PC-3 (cell line): ENCODE results near the gene ALPK3. TPM values are rescaled to one million over a fixed set of nuclear protein-coding genes. Genes with fewer than 3 reads are reported as not detected.

Source experiments
- ATAC-seq: fragments of 200-7000 bp; cut with Tn5 transposase; 2 replicates; pipeline ENCODE4 v1.9.1; 2020; ENCODE audit warnings: mild to moderate bottlenecking, moderate library complexity
- BruUV-seq: library from RNA; stranded (reverse); fragments of 400-500 nt; replicated peaks from 2 replicates; lab custom pipeline; 2021; lab: Mats Ljungman, UMichigan
- CTCF ChIA-PET: fragments of 300-600 bp; sonication (Branson Sonifier 250); formaldehyde crosslinking; loops from one replicate; lab custom pipeline; 2022; ENCODE audit warnings: antibody characterized with exemption; lab: Charles Lee
- POLR2A ChIA-PET: fragments of 300-600 bp; sonication (Branson Sonifier 250); formaldehyde crosslinking; loops from one replicate; lab custom pipeline; 2022; ENCODE audit warnings: antibody characterized with exemption; ENCODE audit not compliant: unreplicated experiment; lab: Charles Lee
- DNase-seq: peaks from one replicate; pipeline ENCODE4 v3.0.0-alpha.2; 2015
- H2AFZ ChIP-seq: fragments of 300-600 bp; sonication (generic); 2 replicates; pipeline ENCODE4 v1.6.0; 2016; ENCODE audit warnings: antibody characterized with exemption, low read length
- H3F3A ChIP-seq: fragments of 300-600 bp; sonication (generic); one replicate; pipeline ENCODE4 v1.6.0; 2017; ENCODE audit warnings: antibody characterized with exemption, low read length, control low read depth, mild to moderate bottlenecking; ENCODE audit not compliant: unreplicated experiment
- H3K27ac ChIP-seq: fragments of 300-600 bp; sonication (generic); 2 replicates; pipeline ENCODE4 v1.5.1; 2016; ENCODE audit warnings: mild to moderate bottlenecking, low read length
- H3K27me3 ChIP-seq: fragments of 300-600 bp; sonication (generic); 2 replicates; pipeline ENCODE4 v1.6.1; 2016; ENCODE audit warnings: low read length, mixed read lengths
- H3K36me3 ChIP-seq: fragments of 300-600 bp; sonication (generic); 2 replicates; pipeline ENCODE4 v1.6.1; 2016; ENCODE audit warnings: low read depth, mixed run types, low read length, mixed read lengths
- H3K4me1 ChIP-seq: fragments of 300-600 bp; sonication (generic); 2 replicates; pipeline ENCODE4 v1.5.1; 2016; ENCODE audit warnings: low read length; ENCODE audit not compliant: insufficient read depth
- H3K4me2 ChIP-seq: fragments of 300-600 bp; sonication (generic); 2 replicates; pipeline ENCODE4 v1.6.0; 2016; ENCODE audit warnings: low read length
- H3K4me3 ChIP-seq: fragments of 300-600 bp; sonication (generic); 2 replicates; pipeline ENCODE4 v1.5.1; 2016; ENCODE audit warnings: mild to moderate bottlenecking, low read length, mixed read lengths
- H3K79me2 ChIP-seq: fragments of 300-600 bp; sonication (generic); 2 replicates; pipeline ENCODE4 v1.6.1; 2017; ENCODE audit warnings: low read length, mixed read lengths
- H3K9ac ChIP-seq: fragments of 300-600 bp; sonication (generic); 2 replicates; pipeline ENCODE4 v1.6.0; 2016; ENCODE audit warnings: mild to moderate bottlenecking, low read length
- H3K9me2 ChIP-seq: fragments of 300-600 bp; sonication (generic); replicated peaks from 2 replicates; pipeline ENCODE4 v1.6.1; 2016; ENCODE audit warnings: mixed run types, low read length, mixed read lengths
- H3K9me3 ChIP-seq: fragments of 300-600 bp; sonication (generic); 2 replicates; pipeline ENCODE4 v1.6.1; 2016; ENCODE audit warnings: low read length, mixed read lengths
- H4K20me1 ChIP-seq: fragments of 300-600 bp; sonication (generic); 2 replicates; pipeline ENCODE4 v1.6.1; 2016; ENCODE audit warnings: low read length, mixed read lengths
- EZH2 ChIP-seq: fragments of 300-600 bp; sonication (generic); IDR thresholded peaks from one replicate; pipeline ENCODE4 v1.6.1; 2017; ENCODE audit warnings: antibody characterized with exemption, mild to moderate bottlenecking, low read length; ENCODE audit not compliant: unreplicated experiment
- EZH2phosphoT487 ChIP-seq: fragments of 300-600 bp; sonication (generic); IDR thresholded peaks from 2 replicates; pipeline ENCODE4 v1.6.1; 2018; ENCODE audit warnings: mild to moderate bottlenecking, antibody characterized with exemption, low read length, borderline replicate concordance
- intact Hi-C: fragments of 100-400 bp; cut with micrococcal nuclease; formaldehyde crosslinking; loops from 2 replicates; pipeline ENCODE4 v1.9.0; 2023
- total RNA-seq: library from RNA; depleted of rRNA; stranded (reverse); fragments of >200 nt; gene quantifications from 2 replicates; pipeline ENCODE4 v1.2.3, GENCODE V29; 2014
- TF ChIP-seq, protein P1 (sequence below): fragments of 300-600 bp; sonication (generic); conservative IDR thresholded peaks from 2 replicates; pipeline ENCODE4 v1.5.1; 2017; ENCODE audit warnings: antibody characterized with exemption, low read depth, mild to moderate bottlenecking, low read length

ALPK3 gene
- total RNA-seq, 1 experiment from 2014 or later, result 2.4 TPM

DNA sequence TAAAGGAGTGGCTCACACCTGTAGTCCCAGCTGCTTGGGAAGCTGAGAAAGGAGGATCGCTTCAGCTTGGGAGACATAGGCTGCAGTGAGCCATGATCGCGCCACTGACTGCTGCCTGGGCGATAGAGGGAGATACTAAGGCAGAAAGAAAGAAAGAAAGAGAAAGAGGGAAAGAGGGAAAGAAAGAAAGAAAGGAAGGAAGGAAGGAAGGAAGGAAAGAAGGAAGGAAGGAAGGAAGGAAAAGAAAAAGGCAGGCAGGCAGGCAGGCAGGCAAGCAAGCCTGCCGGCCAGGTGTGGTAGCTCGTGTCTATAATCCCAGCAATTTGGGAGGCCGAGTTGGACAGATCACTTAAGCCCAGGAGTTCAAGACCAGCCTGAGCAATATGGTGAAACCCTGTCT, 82.6 kb downstream of the ALPK3 start:
- Histone ChIP-seq H3K4me3 (no peak overlapping the region), H3F3A (no peaks in the 10 kb centered on the region), H3K4me2 (no peak overlapping the region), H3K9ac (no peak overlapping the region), H3K9me2 (no peaks in the 10 kb centered on the region), H3K4me1 (peaks cover 6% of the 10 kb centered on the region), H2AFZ (no peak overlapping the region), H4K20me1 (no peaks in the 10 kb centered on the region), H3K27ac (no peak overlapping the region), H3K27me3 (no peaks in the 10 kb centered on the region), H3K36me3 (no peaks in the 10 kb centered on the region), H3K79me2 (no peaks in the 10 kb centered on the region), H3K9me3 (no peaks in the 10 kb centered on the region)
- CTCF ChIA-PET, result no interaction called here
- no peak for DNase-seq
- intact Hi-C loops, result no loop called here
- TF ChIP-seq EZH2, result no peak
- TF ChIP-seq EZH2phosphoT487, result no peak
- TF ChIP-seq, protein P1, sequence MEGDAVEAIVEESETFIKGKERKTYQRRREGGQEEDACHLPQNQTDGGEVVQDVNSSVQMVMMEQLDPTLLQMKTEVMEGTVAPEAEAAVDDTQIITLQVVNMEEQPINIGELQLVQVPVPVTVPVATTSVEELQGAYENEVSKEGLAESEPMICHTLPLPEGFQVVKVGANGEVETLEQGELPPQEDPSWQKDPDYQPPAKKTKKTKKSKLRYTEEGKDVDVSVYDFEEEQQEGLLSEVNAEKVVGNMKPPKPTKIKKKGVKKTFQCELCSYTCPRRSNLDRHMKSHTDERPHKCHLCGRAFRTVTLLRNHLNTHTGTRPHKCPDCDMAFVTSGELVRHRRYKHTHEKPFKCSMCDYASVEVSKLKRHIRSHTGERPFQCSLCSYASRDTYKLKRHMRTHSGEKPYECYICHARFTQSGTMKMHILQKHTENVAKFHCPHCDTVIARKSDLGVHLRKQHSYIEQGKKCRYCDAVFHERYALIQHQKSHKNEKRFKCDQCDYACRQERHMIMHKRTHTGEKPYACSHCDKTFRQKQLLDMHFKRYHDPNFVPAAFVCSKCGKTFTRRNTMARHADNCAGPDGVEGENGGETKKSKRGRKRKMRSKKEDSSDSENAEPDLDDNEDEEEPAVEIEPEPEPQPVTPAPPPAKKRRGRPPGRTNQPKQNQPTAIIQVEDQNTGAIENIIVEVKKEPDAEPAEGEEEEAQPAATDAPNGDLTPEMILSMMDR, result no peak
- POLR2A ChIA-PET, result no interaction called here
- no TSS peak for BruUV-seq
- no peak for ATAC-seq

DNA sequence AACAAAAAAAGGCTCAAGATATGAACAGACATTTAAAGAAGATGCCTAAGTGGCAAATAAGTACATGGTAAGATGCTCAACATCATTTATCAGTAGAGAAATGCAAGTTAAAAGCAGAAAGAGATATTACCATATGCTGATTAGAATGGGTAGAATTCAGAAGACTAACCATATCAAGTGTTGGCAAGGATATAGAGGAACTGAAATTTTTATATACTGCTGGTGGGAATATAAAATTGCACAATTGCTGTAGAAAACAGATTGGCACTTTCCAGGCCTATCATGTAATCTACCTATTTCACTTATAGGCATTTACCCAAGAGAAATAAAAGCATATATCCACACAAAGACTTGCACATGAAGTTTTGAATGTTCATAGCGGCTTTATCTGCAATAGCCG, 84.4 kb downstream of the ALPK3 start:
- Histone ChIP-seq H3K27me3 (no peaks in the 10 kb centered on the region), H3K9ac (no peak overlapping the region), H3F3A (no peaks in the 10 kb centered on the region), H3K36me3 (no peaks in the 10 kb centered on the region), H3K4me1 (no peaks in the 10 kb centered on the region), H4K20me1 (no peaks in the 10 kb centered on the region), H3K9me3 (no peaks in the 10 kb centered on the region), H3K4me3 (no peak overlapping the region), H3K9me2 (no peaks in the 10 kb centered on the region), H3K4me2 (no peak overlapping the region), H3K79me2 (no peaks in the 10 kb centered on the region), H2AFZ (no peak overlapping the region), H3K27ac (no peak overlapping the region)
- no peak for TF ChIP-seq EZH2phosphoT487
- TF ChIP-seq EZH2, result no peak
- TF ChIP-seq, protein P1, result no peak
- POLR2A ChIA-PET, result no interaction called here
- CTCF ChIA-PET, result no interaction called here
- ATAC-seq, result no peak
- no TSS peak for BruUV-seq
- no peak for DNase-seq
- intact Hi-C loops, result no loop called here

DNA sequence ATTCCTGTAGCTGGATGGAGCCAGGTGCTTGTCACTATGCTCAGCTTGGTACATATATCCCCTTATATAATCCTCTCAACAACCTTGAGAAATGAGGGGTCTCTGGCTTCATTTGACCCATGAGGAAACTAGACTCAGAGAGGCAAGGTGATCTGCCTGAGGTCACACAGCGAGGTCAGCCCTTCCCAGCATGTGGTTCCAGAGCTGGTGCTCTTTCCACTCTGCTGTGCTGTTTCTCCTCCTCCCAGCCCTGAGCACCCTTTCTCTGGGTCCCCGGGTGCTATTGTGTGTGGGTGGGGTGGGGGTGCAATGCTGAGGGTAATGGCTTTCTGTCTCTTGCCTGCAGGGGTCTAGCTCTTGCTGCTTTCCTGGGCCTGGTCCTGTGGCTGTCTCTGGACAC, 86.6 kb downstream of the ALPK3 start:
- DNase-seq (no peak), ATAC-seq (no peak)
- intact Hi-C loops, result no loop called here
- Histone ChIP-seq H4K20me1 (no peaks in the 10 kb centered on the region), H3K9ac (no peak overlapping the region), H3K36me3 (no peaks in the 10 kb centered on the region), H3F3A (no peaks in the 10 kb centered on the region), H3K9me3 (no peaks in the 10 kb centered on the region), H3K27ac (no peak overlapping the region), H3K4me3 (no peak overlapping the region), H3K4me2 (no peak overlapping the region), H3K4me1 (peaks cover 5% of the 10 kb centered on the region), H3K27me3 (no peaks in the 10 kb centered on the region), H3K79me2 (no peaks in the 10 kb centered on the region), H3K9me2 (no peaks in the 10 kb centered on the region), H2AFZ (no peak overlapping the region)
- TF ChIP-seq EZH2phosphoT487, result no peak
- TF ChIP-seq, protein P1, result no peak
- TF ChIP-seq EZH2, result no peak
- ChIA-PET CTCF (no interaction called here), POLR2A (no interaction called here)
- BruUV-seq, result no TSS peak
